ENCODE results near the gene PCYT1A.

PCYT1A gene

GRCh38 chr3:196284396-196284795 is 3.1 kb downstream of the PCYT1A start:
- TF ChIP-seq ISL1 (CRISPR knock-in tag; IDR thresholded peaks at IDR 0.05) (no peak), CSDC2 (CRISPR knock-in tag; IDR thresholded peaks at IDR 0.05) (no peak), OSR1 (CRISPR knock-in tag; IDR thresholded peaks at IDR 0.05) (no peak), ZC3H10 (CRISPR knock-in tag; IDR thresholded peaks at IDR 0.05) (no peak)

GRCh38 chr3:196281962-196282361 is 5.6 kb downstream of the PCYT1A start:
- no peak for TF ChIP-seq TCF4 (CRISPR knock-in tag; IDR thresholded peaks at IDR 0.05; ENCODE audit: borderline replicate concordance)
- TF ChIP-seq SNAI2 (CRISPR knock-in tag; IDR thresholded peaks at IDR 0.05), result no peak
- TF ChIP-seq ZNF8 (CRISPR knock-in tag; IDR thresholded peaks at IDR 0.05), result no peak
- no peak for TF ChIP-seq ZC3H10 (CRISPR knock-in tag; IDR thresholded peaks at IDR 0.05)
- no peak for TF ChIP-seq PATZ1 (CRISPR knock-in tag; IDR thresholded peaks at IDR 0.05; ENCODE audit: borderline replicate concordance)
- no peak for TF ChIP-seq ZFP3 (CRISPR knock-in tag; IDR thresholded peaks at IDR 0.05)
- TF ChIP-seq ESRRG (CRISPR knock-in tag; IDR thresholded peaks at IDR 0.05), result no peak
- no peak for TF ChIP-seq ZFP30 (CRISPR knock-in tag; IDR thresholded peaks at IDR 0.05)
- no peak for TF ChIP-seq CSDC2 (CRISPR knock-in tag; IDR thresholded peaks at IDR 0.05)
- no peak for TF ChIP-seq TOX (CRISPR knock-in tag; IDR thresholded peaks at IDR 0.05; ENCODE audit: borderline replicate concordance)
- TF ChIP-seq CSRNP3 (CRISPR knock-in tag; IDR thresholded peaks at IDR 0.05), result no peak
- TF ChIP-seq ISL1 (CRISPR knock-in tag; IDR thresholded peaks at IDR 0.05), result no peak
- no peak for TF ChIP-seq ZNF565 (CRISPR knock-in tag; conservative IDR thresholded peaks at IDR 0.05; ENCODE audit: low read depth)
- no peak for ATAC-seq

More at GRCh38 chr3:196284396-196284795, 3.1 kb downstream of the PCYT1A start:
- ATAC-seq, result no peak

GRCh38 chr3:196280689-196281440 is 6.7 kb downstream of the PCYT1A start:
- TF ChIP-seq GLIS3 (CRISPR knock-in tag; IDR thresholded peaks at IDR 0.05) (no peak), CSDC2 (CRISPR knock-in tag; IDR thresholded peaks at IDR 0.05) (no peak), ARNTL (CRISPR knock-in tag; IDR thresholded peaks at IDR 0.05; ENCODE audit: borderline replicate concordance, low read depth) (no peak), ZNF70 (CRISPR knock-in tag; IDR thresholded peaks at IDR 0.05) (no peak), SNAI2 (CRISPR knock-in tag; IDR thresholded peaks at IDR 0.05) (no peak), RARB (CRISPR knock-in tag; IDR thresholded peaks at IDR 0.05) (no peak), TCF4 (CRISPR knock-in tag; IDR thresholded peaks at IDR 0.05; ENCODE audit: borderline replicate concordance) (no peak), ZNF8 (CRISPR knock-in tag; IDR thresholded peaks at IDR 0.05) (no peak), PPARA (CRISPR knock-in tag; IDR thresholded peaks at IDR 0.05; ENCODE audit: borderline replicate concordance) (no peak)
- ATAC-seq, result no peak

GRCh38 chr3:196275126-196275525 is 12.4 kb downstream of the PCYT1A start:
- TF ChIP-seq OSR1 (CRISPR knock-in tag; IDR thresholded peaks at IDR 0.05) (no peak), GLIS3 (CRISPR knock-in tag; IDR thresholded peaks at IDR 0.05) (no peak), BACH2 (CRISPR knock-in tag; IDR thresholded peaks at IDR 0.05; ENCODE audit: borderline replicate concordance) (no peak), PATZ1 (CRISPR knock-in tag; IDR thresholded peaks at IDR 0.05; ENCODE audit: borderline replicate concordance) (no peak), ZNF8 (CRISPR knock-in tag; IDR thresholded peaks at IDR 0.05) (no peak), ZFP30 (CRISPR knock-in tag; IDR thresholded peaks at IDR 0.05) (no peak), ZNF70 (CRISPR knock-in tag; IDR thresholded peaks at IDR 0.05) (no peak), TOX (CRISPR knock-in tag; IDR thresholded peaks at IDR 0.05; ENCODE audit: borderline replicate concordance) (no peak), ISL1 (CRISPR knock-in tag; IDR thresholded peaks at IDR 0.05) (no peak), PPARA (CRISPR knock-in tag; IDR thresholded peaks at IDR 0.05; ENCODE audit: borderline replicate concordance) (no peak), ESRRG (CRISPR knock-in tag; IDR thresholded peaks at IDR 0.05) (no peak)
- no peak for ATAC-seq

GRCh38 chr3:196274585-196274984 is 12.9 kb downstream of the PCYT1A start:
- ATAC-seq, result no peak
- no peak for TF ChIP-seq TSHZ2 (CRISPR knock-in tag; IDR thresholded peaks at IDR 0.05)
- no peak for TF ChIP-seq OSR1 (CRISPR knock-in tag; IDR thresholded peaks at IDR 0.05)
- TF ChIP-seq CSDC2 (CRISPR knock-in tag; IDR thresholded peaks at IDR 0.05), result no peak
- no peak for TF ChIP-seq ZNF565 (CRISPR knock-in tag; conservative IDR thresholded peaks at IDR 0.05; ENCODE audit: low read depth)
- TF ChIP-seq SNAI2 (CRISPR knock-in tag; IDR thresholded peaks at IDR 0.05), result no peak
- TF ChIP-seq BACH2 (CRISPR knock-in tag; IDR thresholded peaks at IDR 0.05; ENCODE audit: borderline replicate concordance), result no peak
- TF ChIP-seq TOX (CRISPR knock-in tag; IDR thresholded peaks at IDR 0.05; ENCODE audit: borderline replicate concordance), result no peak
- no peak for TF ChIP-seq PPARA (CRISPR knock-in tag; IDR thresholded peaks at IDR 0.05; ENCODE audit: borderline replicate concordance)
- no peak for TF ChIP-seq ISL1 (CRISPR knock-in tag; IDR thresholded peaks at IDR 0.05)
- no peak for TF ChIP-seq POU6F1 (CRISPR knock-in tag; IDR thresholded peaks at IDR 0.05; ENCODE audit: borderline replicate concordance, low read depth)
- TF ChIP-seq TCF4 (CRISPR knock-in tag; IDR thresholded peaks at IDR 0.05; ENCODE audit: borderline replicate concordance), result no peak
- TF ChIP-seq ZFP3 (CRISPR knock-in tag; IDR thresholded peaks at IDR 0.05), result no peak

All from SK-N-SH treated with all-trans-retinoic acid at 6 μM for 48 hours (cell line).